Measurements from ENCODE around the gene SNX1. TPM values are rescaled to one million over a fixed set of nuclear protein-coding genes. Genes with fewer than 3 reads are reported as not detected.

Gene SNX1
- total RNA-seq, 1 donor from 2014 or later: 26.5 TPM

- DNase-seq (ENCODE audit: low spot score in 2 of 2): no peak
- no peak for FAIRE-seq
Observed at GRCh38 chr15:64157599-64158125, 61.9 kb downstream of the SNX1 start.

GRCh38 chr15:64158363-64159134, 62.8 kb downstream of the SNX1 start:
- DNase-seq (ENCODE audit: low spot score in 2 of 2): no peak
- no peak for FAIRE-seq

- FAIRE-seq (no peak), DNase-seq (ENCODE audit: low spot score in 2 of 2) (no peak)
Observed at GRCh38 chr15:64161688-64162477, 66.1 kb downstream of the SNX1 start.

GRCh38 chr15:64162478-64162868, 66.7 kb downstream of the SNX1 start:
- FAIRE-seq (no peak), DNase-seq (ENCODE audit: low spot score in 2 of 2) (no peak)

- peak; percentile 97 to 98 for DNase-seq (ENCODE audit: low spot score in 2 of 2)
- no peak for FAIRE-seq
Observed at GRCh38 chr15:64162869-64163658, 67.3 kb downstream of the SNX1 start, which contains the start of gene PPIB. Gene PPIB (minus strand): TSS chr15:64163022. CDS start chr15:64162986, 36 bp downstream.

- no peak for FAIRE-seq
- no peak for DNase-seq (ENCODE audit: low spot score in 2 of 2)
Observed at GRCh38 chr15:64163659-64164362, 68.0 kb downstream of the SNX1 start.

GRCh38 chr15:64164436-64164835, 68.7 kb downstream of the SNX1 start:
- FAIRE-seq (no peak), DNase-seq (ENCODE audit: low spot score in 2 of 2) (no peak)

GRCh38 chr15:64166102-64166890, 70.5 kb downstream of the SNX1 start:
- FAIRE-seq (no peak), DNase-seq (ENCODE audit: low spot score in 2 of 2) (no peak)

- DNase-seq (ENCODE audit: low spot score in 2 of 2): no peak
- FAIRE-seq: no peak
Observed at GRCh38 chr15:64180235-64180824, 84.5 kb downstream of the SNX1 start.

- no peak for DNase-seq (ENCODE audit: low spot score in 2 of 2)
- no peak for FAIRE-seq
Observed at GRCh38 chr15:64182859-64183370, 87.1 kb downstream of the SNX1 start.

- DNase-seq (ENCODE audit: low spot score in 2 of 2): no peak
- FAIRE-seq: no peak
Observed at GRCh38 chr15:64185146-64185911, 89.5 kb downstream of the SNX1 start.

- FAIRE-seq (no peak), DNase-seq (ENCODE audit: low spot score in 2 of 2) (no peak)
Observed at GRCh38 chr15:64187396-64188191, 91.8 kb downstream of the SNX1 start.

Small RNAs within 50 kb of the gene (small RNA-seq; reads per million reads assigned to genes)
- not detected for gene RF00019

Other genes starting within 250 kb of the SNX1 start
- 0.82 TPM for gene DAPK2, start 49.5 kb upstream of the SNX1 start, total RNA-seq
- 44.8 TPM for gene CIAO2A, start 2.1 kb upstream of the SNX1 start, total RNA-seq
- 7.7 TPM for gene SNX22, start 55.7 kb downstream of the SNX1 start, total RNA-seq
- gene PPIB, start 67.0 kb downstream of the SNX1 start, total RNA-seq: 186 TPM